Ascending aorta (tissue), 2 donors: ENCODE measurements around the gene SELENOI. TPM values are rescaled to one million over a fixed set of nuclear protein-coding genes. Genes with fewer than 3 reads are reported as not detected.
"Not testable (repeated sequence)": the region's sequence is repeated elsewhere in the genome, so short reads cannot be mapped to it uniquely, and the experiment has no call there.

Experiments
- DNase-seq, 2 donors: peaks; one replicate each; pipeline ENCODE4 v3.0.0-alpha.2; 2019; ENCODE audit warnings: low spot score in 2 of 2
- H3K27ac ChIP-seq, 2 donors: fragments of 200-600 bp; sonication (generic); one replicate each; pipeline ENCODE4 v1.5.1; 2016 to 2017; ENCODE audit warnings: mild to moderate bottlenecking in 1 of 2
- H3K27me3 ChIP-seq: fragments of 200-600 bp; sonication (generic); one replicate; pipeline ENCODE4 v1.5.1; 2017
- H3K36me3 ChIP-seq, 2 donors: fragments of 200-600 bp; sonication (generic); one replicate each; pipeline ENCODE4 v1.5.1; 2016
- H3K4me1 ChIP-seq, 2 donors: fragments of 200-600 bp; sonication (generic); one replicate each; pipeline ENCODE4 v1.5.1; 2016 to 2017; ENCODE audit warnings: mild to moderate bottlenecking in 1 of 2
- H3K4me3 ChIP-seq, 2 donors: fragments of 200-600 bp; sonication (generic); one replicate each; pipeline ENCODE4 v1.5.1; 2016 to 2017; ENCODE audit warnings: mild to moderate bottlenecking in 1 of 2
- H3K9me3 ChIP-seq, 2 donors: fragments of 200-600 bp; sonication (generic); one replicate each; pipeline ENCODE4 v1.5.1; 2016
- intact Hi-C: fragments of 100-400 bp; cut with DNase I; formaldehyde crosslinking; loops from one replicate; pipeline ENCODE4 v1.15.1; 2023
- total RNA-seq: library from RNA; depleted of rRNA; stranded (reverse); fragments of >200 nt; gene quantifications from one replicate; pipeline ENCODE4 v1.1.0, GENCODE V29; 2016
- TF ChIP-seq, protein P1 (sequence below), 3 experiments: fragments of 200-600 bp in 2 of 3; fragments of 450-650 bp in 1 of 3; sonication (generic) in 2 of 3; IDR thresholded peaks; one replicate each; pipeline ENCODE4 v1.5.1; 2016 to 2019; ENCODE audit warnings: antibody characterized with exemption in 3 of 3, mild to moderate bottlenecking in 1 of 3, moderate library complexity in 1 of 3

The SELENOI gene
- total RNA-seq, 1 donor from 2014 or later, result 2.2 TPM

DNA sequence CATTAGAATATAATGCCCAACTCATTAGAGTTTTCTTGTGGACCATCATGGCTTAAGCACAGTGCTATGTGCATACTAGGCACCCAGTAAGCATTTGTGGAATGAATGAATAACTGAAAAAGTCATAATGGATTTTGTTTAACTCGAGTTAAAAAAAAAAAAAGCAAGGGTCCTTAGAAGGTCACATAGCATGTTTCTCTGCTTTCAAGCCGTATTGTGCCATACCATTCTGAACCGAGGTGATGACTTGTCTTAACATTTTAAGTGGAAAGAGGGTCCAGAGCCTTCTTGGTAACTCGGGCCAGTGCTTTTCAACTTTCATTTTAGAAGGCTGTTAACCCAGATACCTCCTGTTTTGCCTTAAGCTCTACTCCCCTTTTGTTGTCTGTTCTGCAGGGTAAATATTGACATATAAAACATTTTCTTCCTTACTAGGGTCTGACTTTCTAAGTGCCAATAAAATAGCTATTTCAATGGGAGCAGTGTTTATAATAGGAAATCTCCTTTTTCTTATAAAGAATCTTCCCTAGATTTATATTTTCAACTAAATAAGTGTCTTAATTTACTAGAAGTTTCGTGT lies 1.4 kb downstream of the SELENOI start:
- H3K27me3 ChIP-seq, result no peaks in the 10 kb centered on the region
- intact Hi-C loops, result loop anchor here (5.0 to 10.0 kb wide), 3 partner anchors 315 to 1303 kb away; partner anchors contain the start of genes EFR3B, KIF3C and RAB10
- H3K9me3 ChIP-seq, result no peaks in the 10 kb centered on the region
- peaks cover 6 to 20% of the 10 kb centered on the region in 2 donors for H3K4me1 ChIP-seq
- TF ChIP-seq, protein P1, sequence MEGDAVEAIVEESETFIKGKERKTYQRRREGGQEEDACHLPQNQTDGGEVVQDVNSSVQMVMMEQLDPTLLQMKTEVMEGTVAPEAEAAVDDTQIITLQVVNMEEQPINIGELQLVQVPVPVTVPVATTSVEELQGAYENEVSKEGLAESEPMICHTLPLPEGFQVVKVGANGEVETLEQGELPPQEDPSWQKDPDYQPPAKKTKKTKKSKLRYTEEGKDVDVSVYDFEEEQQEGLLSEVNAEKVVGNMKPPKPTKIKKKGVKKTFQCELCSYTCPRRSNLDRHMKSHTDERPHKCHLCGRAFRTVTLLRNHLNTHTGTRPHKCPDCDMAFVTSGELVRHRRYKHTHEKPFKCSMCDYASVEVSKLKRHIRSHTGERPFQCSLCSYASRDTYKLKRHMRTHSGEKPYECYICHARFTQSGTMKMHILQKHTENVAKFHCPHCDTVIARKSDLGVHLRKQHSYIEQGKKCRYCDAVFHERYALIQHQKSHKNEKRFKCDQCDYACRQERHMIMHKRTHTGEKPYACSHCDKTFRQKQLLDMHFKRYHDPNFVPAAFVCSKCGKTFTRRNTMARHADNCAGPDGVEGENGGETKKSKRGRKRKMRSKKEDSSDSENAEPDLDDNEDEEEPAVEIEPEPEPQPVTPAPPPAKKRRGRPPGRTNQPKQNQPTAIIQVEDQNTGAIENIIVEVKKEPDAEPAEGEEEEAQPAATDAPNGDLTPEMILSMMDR (IDR thresholded peaks at IDR 0.05), result no peak
- peak overlapping the region in 1 of 2 donors; percentile 94 for H3K27ac ChIP-seq
- H3K36me3 ChIP-seq, result no peaks in the 10 kb centered on the region
- DNase-seq, result no peak
- H3K4me3 ChIP-seq, result peak overlapping the region; percentile 74 to 94

- TF ChIP-seq, protein P1 (IDR thresholded peaks at IDR 0.05), result no peak
- no peaks in the 10 kb centered on the region for H3K36me3 ChIP-seq
- no peak for DNase-seq
- intact Hi-C loops, result loop anchor here (5.0 to 10.0 kb wide), 3 partner anchors 317 to 1305 kb away; partner anchors contain the start of genes EFR3B, KIF3C and RAB10
- H3K27me3 ChIP-seq, result no peaks in the 10 kb centered on the region
- peaks cover under 1 to 15% of the 10 kb centered on the region in 2 donors for H3K4me1 ChIP-seq
- H3K4me3 ChIP-seq, result no peak overlapping the region
- no peak overlapping the region for H3K27ac ChIP-seq
- no peaks in the 10 kb centered on the region for H3K9me3 ChIP-seq
These were observed 3.7 kb downstream of the SELENOI start for GRCh38 chr2:26349690-26350089.

GRCh38 chr2:26351375-26352090 lies 5.6 kb downstream of the SELENOI start:
- no peak overlapping the region for H3K27ac ChIP-seq
- no peaks in the 10 kb centered on the region for H3K36me3 ChIP-seq
- DNase-seq, result no peak
- H3K4me1 ChIP-seq, result peaks cover 0 to 11% of the 10 kb centered on the region in 2 donors
- TF ChIP-seq, protein P1 (IDR thresholded peaks at IDR 0.05), result no peak
- no peaks in the 10 kb centered on the region for H3K27me3 ChIP-seq
- no peaks in the 10 kb centered on the region for H3K9me3 ChIP-seq
- intact Hi-C loops, result no loop called here
- H3K4me3 ChIP-seq, result no peak overlapping the region

DNA sequence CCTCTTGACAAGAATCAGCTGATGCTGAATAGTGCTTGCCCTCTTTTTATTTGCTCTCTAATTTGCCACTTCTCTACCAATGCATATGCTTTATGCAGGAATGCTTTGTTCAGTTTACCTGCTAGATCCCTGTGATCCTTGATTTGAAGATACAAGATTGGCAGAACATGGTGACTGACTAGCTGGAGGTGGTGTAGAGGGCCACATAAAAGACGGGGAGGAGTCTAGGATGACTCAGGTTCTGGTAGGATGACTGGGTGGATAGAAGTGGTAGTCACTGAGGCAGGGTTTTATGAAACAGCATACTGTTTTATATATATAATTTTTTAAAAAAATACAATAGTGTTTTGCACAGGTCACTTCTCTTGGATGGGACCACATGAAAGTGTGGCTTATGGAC lies 6.9 kb downstream of the SELENOI start:
- TF ChIP-seq, protein P1 (IDR thresholded peaks at IDR 0.05), result no peak
- Histone ChIP-seq H3K36me3 (no peaks in the 10 kb centered on the region), H3K27ac (no peak overlapping the region), H3K27me3 (no peaks in the 10 kb centered on the region), H3K4me3 (no peak overlapping the region), H3K4me1 (no peaks in the 10 kb centered on the region), H3K9me3 (no peaks in the 10 kb centered on the region)
- DNase-seq, result no peak
- intact Hi-C loops, result no loop called here

GRCh38 chr2:26354469-26354868 lies 8.5 kb downstream of the SELENOI start:
- H3K9me3 ChIP-seq, DNase-seq, H3K27me3 ChIP-seq, H3K27ac ChIP-seq, H3K36me3 ChIP-seq, H3K4me3 ChIP-seq, intact Hi-C loops, H3K4me1 ChIP-seq: not testable (repeated sequence)
